Right renal cortex interstitium (tissue), 3 donors: Measurements from ENCODE around the gene LRRFIP1. TPM values are rescaled to one million over a fixed set of nuclear protein-coding genes. Genes with fewer than 3 reads are reported as not detected.
"Not testable (repeated sequence)": the region's sequence is repeated elsewhere in the genome, so short reads cannot be mapped to it uniquely, and the experiment has no call there.

Source experiments
- DNase-seq, 3 donors: peaks; one replicate each; pipeline ENCODE4 v3.0.0-alpha.2; 2013; ENCODE audit warnings: low read depth in 3 of 3, low spot score in 2 of 3
- polyA plus RNA-seq, 3 donors: library from polyadenylated mRNA; unstranded; fragments of 120-200 nt; gene quantifications; one replicate each; pipeline ENCODE4 v1.2.1, GENCODE V29; 2013; ENCODE audit not compliant: insufficient read length in 3 of 3

LRRFIP1 gene
- polyA plus RNA-seq, 3 donors = 90.4 to 97.6 (median 93.6) TPM

GRCh38 chr2:237762291-237763182 is 135.2 kb downstream of the LRRFIP1 start:
- not testable (repeated sequence) for DNase-seq

GRCh38 chr2:237763812-237764211 is 136.4 kb downstream of the LRRFIP1 start:
- no peak for DNase-seq

GRCh38 chr2:237765122-237765521 is 137.7 kb downstream of the LRRFIP1 start:
- DNase-seq = not testable (repeated sequence)

DNA sequence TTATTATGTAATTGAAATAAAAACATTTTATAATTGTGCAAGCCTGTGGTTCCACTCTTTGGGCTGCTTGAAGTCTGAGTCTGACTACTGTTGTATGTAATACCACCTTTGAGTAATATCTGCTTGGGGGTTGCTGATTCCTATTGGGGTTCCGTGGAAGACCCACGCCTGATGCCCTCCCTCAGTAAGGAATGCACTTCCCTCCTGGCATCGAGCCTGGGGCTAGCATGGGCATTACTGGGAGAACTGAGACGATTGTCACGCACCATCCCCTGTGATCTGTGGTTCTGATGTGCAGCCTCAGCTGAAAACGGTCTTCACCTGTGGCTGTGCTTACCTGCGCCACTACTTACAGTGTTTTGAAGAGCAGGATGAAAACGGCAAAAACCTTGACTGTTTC is 138.5 kb downstream of the LRRFIP1 start:
- DNase-seq = no peak

DNA sequence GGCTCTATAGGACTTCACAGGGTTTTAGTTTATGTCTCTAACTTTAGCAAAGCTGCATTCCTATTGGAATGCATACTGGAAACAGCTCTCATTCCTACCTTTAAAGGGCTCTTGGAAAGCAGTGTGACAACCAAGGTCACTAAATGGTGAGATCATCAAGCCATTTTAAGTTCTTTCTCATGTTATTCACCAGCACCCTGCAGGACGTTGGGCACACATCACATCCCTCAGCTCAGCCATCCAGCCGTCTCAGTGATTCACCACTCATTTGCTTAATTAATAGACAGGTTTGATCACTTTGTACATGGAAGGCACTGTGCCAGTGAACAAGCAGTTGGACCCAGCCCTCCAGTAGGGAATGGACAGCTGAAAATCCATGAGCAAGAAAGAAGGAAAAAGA is 139.0 kb downstream of the LRRFIP1 start:
- no peak for DNase-seq

GRCh38 chr2:237772513-237772912 is 145.1 kb downstream of the LRRFIP1 start:
- no peak for DNase-seq

DNA sequence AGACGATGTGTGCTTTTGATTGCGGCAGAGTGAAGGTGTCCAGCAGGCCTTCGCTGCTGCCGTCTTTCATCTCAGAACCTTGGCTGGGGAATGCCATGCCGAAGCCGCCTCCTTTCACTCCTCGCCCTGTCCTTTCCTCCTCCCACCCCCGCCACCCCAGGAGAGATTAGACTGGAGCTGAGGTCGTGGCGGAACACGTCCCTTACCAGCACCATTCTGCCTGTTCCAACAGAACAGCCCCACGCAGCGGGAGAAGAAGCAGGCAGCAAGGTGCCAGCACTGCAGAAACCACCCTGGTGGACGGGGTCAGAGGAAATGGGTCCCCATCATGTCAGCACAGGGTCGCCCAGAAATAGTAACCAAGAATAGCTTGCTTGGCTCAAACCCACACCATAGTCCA is 146.4 kb downstream of the LRRFIP1 start:
- DNase-seq = no peak

DNA sequence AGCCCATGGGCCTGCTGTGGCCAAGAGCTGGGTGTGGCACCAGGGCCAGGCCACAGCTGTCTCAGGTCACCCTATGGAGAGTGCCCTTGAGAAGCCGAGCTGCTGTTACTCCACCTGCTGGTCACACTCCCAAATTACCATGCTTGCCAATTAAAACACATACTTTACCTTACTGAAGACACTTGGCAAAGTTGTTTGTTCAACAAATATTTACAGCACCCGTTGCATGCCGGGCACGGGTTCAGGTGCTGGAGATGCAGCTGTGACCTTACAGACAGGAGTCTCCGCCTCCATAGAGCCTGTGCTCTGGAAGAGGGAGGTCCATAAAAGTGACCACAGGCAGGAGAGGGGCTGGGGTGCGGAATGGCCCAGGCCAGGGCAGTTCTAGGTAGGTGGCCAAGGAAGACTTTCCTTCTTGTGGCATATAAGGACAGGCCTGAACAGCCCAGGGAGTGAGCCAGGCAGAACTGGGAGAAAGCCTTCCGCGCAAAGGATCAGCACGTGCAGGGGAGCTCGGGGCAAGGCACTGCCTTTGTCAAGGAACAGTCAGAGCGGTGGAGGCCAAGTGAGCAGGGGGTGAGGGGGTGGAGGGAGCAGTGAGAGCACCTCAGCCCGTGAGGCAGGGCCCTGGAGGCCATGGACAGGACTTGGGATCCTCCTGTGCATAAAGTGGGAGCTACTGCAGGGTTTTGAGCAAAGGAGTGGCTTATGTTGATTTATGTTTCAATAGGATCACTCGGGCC is 147.6 kb downstream of the LRRFIP1 start:
- peak in 2 of 3 donors; percentile 13 for DNase-seq

DNA sequence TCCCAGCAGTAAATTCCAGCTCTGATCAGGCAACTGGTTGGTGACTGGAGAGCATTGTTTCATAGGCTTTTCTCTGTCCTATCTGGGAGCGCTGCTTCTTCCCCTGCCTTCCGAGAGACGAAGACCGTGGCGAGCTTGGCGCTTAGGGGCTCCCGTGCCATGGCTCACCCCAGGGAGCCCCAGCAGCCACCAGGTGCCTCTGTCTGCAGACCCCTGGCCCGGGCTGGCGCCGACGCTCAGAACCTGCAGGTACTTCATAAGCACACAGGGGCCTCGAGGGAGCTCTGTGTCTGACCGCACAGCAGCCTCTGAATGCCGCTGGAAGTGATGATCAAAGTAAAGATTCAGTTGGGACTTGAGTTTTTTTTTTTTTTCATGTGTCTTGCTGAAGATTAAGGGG is 152.1 kb downstream of the LRRFIP1 start:
- no peak for DNase-seq

DNA sequence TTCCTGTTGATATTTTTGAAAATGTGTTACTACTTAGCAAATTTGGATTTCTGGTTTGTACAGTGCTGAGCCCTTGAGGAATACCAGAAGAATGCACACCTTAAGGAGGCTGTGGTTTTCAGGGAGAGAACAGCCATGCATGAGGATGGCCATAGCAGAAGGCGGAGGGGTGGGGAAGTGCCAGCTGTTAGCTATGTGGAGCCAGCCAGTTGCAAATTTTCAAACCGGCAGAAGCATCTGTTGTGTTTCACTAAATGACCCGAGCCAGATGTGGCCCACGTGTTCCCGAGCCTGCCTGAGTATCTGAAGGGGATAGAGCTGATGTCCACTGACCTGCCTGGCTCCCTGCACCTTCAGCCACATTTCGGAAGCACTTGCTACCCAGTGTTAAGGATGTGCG is 154.8 kb downstream of the LRRFIP1 start:
- DNase-seq = no peak

DNA sequence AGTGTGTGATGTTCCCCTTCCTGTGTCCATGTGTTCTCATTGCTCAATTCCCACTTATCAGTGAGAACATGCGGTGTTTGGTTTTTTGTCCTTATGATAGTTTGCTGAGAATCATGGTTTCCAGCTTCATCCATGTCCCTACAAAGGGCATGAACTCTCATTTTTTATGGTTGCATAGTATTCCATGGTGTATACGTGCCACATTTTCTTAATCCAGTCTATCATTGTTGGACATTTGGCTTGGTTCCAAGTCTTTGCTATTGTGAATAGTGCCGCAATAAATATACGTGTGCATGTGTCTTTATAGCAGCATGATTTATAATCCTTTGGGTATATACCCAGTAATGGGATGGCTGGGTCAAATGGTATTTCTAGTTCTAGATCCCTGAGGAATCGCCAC is 156.3 kb downstream of the LRRFIP1 start:
- DNase-seq = not testable (repeated sequence)

DNA sequence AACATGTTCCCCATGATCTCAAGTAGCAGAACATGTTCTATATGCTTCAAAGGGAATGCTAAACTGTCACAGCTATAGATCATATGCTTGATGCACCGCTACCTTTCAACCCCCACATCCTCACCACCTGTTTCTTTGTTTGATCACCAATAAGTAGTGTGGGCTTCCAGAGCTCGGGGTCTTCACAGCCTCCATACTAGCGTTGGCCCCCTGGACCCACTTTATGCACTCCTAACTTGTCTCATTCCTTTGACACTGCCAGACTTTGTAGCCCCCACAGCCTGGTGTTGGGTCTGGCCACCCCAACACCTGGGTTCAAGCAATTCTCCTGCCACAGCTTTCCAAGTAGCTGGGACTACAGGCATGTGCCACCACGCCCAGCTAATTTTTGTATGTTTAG is 159.5 kb downstream of the LRRFIP1 start:
- DNase-seq = no peak

DNA sequence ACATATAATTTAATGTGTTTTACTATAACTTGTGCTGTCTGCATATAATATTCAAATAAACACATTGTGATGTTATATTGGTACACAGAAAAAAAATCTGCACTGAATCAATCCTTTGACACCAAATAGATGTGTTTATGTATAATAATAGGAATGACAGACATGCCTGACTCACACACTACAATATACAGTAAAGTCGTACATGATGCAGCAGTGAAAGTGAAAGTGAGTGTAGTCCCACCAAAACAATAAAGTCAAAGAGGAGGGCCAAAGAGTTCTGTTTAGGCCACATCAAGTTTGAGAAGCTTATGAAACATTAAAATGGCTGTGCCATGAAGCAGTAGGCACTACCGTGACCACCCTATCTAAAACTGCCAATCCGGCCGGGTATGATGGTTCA is 163.0 kb downstream of the LRRFIP1 start:
- no peak for DNase-seq

GRCh38 chr2:237791977-237792727 is 164.8 kb downstream of the LRRFIP1 start:
- no peak for DNase-seq

- DNase-seq = no peak
Observed at GRCh38 chr2:237797253-237797652, 169.9 kb downstream of the LRRFIP1 start.

GRCh38 chr2:237798236-237799059 is 171.1 kb downstream of the LRRFIP1 start, which contains the start of gene RBM44:
TSS of gene RBM44 (plus strand) at chr2:237798779. CDS start at chr2:237813610, 14,831 bp downstream.
- DNase-seq = no peak

DNA sequence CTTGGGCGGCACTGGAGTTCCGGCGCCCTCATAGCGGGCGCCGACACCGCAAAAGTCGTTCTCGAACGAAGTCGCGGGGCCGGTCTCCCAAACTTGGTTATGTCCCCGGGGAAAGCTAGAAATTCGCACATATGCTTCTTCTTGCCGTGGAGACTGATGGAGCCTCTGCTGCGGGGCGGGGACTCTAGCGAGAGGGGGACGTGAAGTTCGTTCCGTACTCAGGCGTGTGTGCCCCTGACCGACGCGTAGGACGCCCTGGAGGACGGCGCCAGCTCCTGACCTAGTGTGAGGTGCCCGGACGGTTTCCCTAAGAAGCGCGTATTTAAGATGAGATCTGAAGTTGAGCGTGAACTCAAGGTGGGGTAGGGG is 171.7 kb downstream of the LRRFIP1 start:
- no peak for DNase-seq

DNA sequence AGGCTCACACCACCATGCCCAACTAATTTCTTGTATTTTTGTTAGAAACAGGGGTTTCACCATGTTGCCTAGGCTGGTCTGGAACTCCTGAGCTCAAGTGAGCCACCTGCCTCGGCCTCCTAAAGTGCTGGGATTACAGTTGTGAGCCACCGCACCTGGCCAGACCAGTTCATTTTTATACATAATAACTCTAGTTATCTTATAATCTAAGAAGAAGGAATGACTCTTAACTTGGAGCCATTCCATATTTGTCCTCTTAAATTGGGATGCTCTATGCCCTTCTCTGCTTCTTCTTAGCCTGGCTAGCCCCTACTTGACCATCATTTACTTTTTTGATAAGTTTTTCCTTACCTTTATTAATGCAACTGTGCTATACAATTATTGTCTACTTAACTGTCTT is 174.1 kb downstream of the LRRFIP1 start:
- no peak for DNase-seq

GRCh38 chr2:237806334-237806733 is 178.9 kb downstream of the LRRFIP1 start:
- DNase-seq = no peak

DNA sequence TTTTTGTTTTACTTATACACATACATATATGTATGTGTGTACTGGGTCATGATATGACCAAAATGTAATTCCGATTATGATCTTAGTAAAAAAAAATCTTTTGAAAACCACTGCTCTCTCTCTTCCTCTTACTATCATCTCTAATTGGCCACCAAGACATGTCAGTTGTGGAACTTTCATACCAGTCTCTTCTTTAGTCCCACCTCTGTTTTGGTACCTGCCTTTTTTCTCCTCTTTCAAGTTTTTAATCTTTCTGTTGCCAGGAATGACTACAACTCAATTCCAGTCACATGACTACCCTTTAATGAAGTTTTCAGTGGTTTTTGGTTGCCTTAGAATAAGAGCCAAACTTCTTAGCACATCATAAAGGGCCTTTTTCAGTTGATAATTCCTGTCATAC is 188.2 kb downstream of the LRRFIP1 start:
- no peak for DNase-seq
